Esophagus muscularis mucosa (tissue), 4 donors: ENCODE data around the gene ZBTB5. TPM values are rescaled to one million over a fixed set of nuclear protein-coding genes. Genes with fewer than 3 reads are reported as not detected.

Experiments
- DNase-seq: peaks from one replicate; pipeline ENCODE4 v3.0.0-alpha.2; 2017; ENCODE audit errors: extremely low spot score
- H3K27ac ChIP-seq, 4 donors: fragments of 200-600 bp; sonication (generic); replicated peaks in 1 of 4; 1 replicate in 3 of 4; 2 replicates in 1 of 4; pipeline ENCODE4 v1.5.1; 2016 to 2019; ENCODE audit warnings: mild to moderate bottlenecking in 1 of 4
- H3K27me3 ChIP-seq, 4 donors: fragments of 200-600 bp; sonication (generic); one replicate each; pipeline versions ENCODE4 v1.5.1 to v1.6.0; 2016 to 2019
- H3K36me3 ChIP-seq, 4 donors: fragments of 200-600 bp; sonication (generic); one replicate each; pipeline ENCODE4 v1.5.1; 2016 to 2019
- H3K4me1 ChIP-seq, 4 donors: fragments of 200-600 bp; sonication (generic); one replicate each; pipeline ENCODE4 v1.5.1; 2016 to 2019
- H3K4me3 ChIP-seq, 4 donors: fragments of 200-600 bp; sonication (generic); 1 replicate in 2 of 4; 2 replicates in 2 of 4; pipeline ENCODE4 v1.5.1; 2016 to 2019; ENCODE audit warnings: mild to moderate bottlenecking in 4 of 4, moderate library complexity in 1 of 4
- H3K9me3 ChIP-seq, 4 donors: fragments of 200-600 bp; sonication (generic); 1 replicate in 3 of 4; 2 replicates in 1 of 4; pipeline ENCODE4 v1.5.1; 2016 to 2019
- CTCF ChIP-seq, 3 experiments: fragments of 200-600 bp in 2 of 3; fragments of 450-650 bp in 1 of 3; sonication (generic) in 2 of 3; IDR thresholded peaks; one replicate each; pipeline ENCODE4 v1.5.1; 2017 to 2019; ENCODE audit warnings: antibody characterized with exemption in 3 of 3, mild to moderate bottlenecking in 2 of 3, moderate library complexity in 1 of 3
- EP300 ChIP-seq: sonication (generic); formaldehyde crosslinking; IDR thresholded peaks from one replicate; pipeline ENCODE4 v1.6.1; 2017; ENCODE audit warnings: antibody characterized with exemption
- POLR2A ChIP-seq: fragments of 450-650 bp; IDR thresholded peaks from one replicate; pipeline ENCODE4 v1.6.1; 2017; ENCODE audit warnings: antibody characterized with exemption, moderate library complexity, mild to moderate bottlenecking, low read depth
- POLR2AphosphoS5 ChIP-seq, 2 donors: sonication (generic); formaldehyde crosslinking; IDR thresholded peaks; one replicate each; pipeline ENCODE4 v1.6.1; 2017; ENCODE audit warnings: antibody characterized with exemption in 2 of 2
- WGBS: methylation state at CpG from one replicate; pipeline ENCODE4 v1.1.5; 2018; 5-methylcytosine and 5-hydroxymethylcytosine counted together
- intact Hi-C: fragments of 100-400 bp; cut with DNase I; formaldehyde crosslinking; loops from one replicate; pipeline ENCODE4 v1.15.1; 2023
- total RNA-seq, 4 donors: library from RNA; depleted of rRNA; stranded (reverse); fragments of >200 nt; gene quantifications; one replicate each; pipeline versions ENCODE4 v1.1.0 to v1.2.1, GENCODE V29; 2016

Gene ZBTB5
- total RNA-seq, 4 donors from 2014 or later = 9.6 to 20.4 (median 12.6) TPM

- DNase-seq = no peak
- Histone ChIP-seq H3K27me3 (no peaks in the 10 kb centered on the region), H3K27ac (peak overlapping the region in 1 of 4 donors; percentile 0), H3K4me3 (peak overlapping the region in 2 of 4 donors; percentile 3 to 5), H3K4me1 (peaks cover 27 to 36% (median 34%) of the 10 kb centered on the region in 4 donors), H3K9me3 (no peaks in the 10 kb centered on the region), H3K36me3 (peaks cover 28 to 45% (median 39%) of the 10 kb centered on the region in 4 donors)
- intact Hi-C loops = loop anchor here (5.0 kb wide), 1 partner anchor 38 kb away; no protein-coding TSS in a partner anchor
- no peak for TF ChIP-seq CTCF (IDR thresholded peaks at IDR 0.05)
- no peak for TF ChIP-seq POLR2AphosphoS5 (IDR thresholded peaks at IDR 0.05)
- TF ChIP-seq EP300 = no peak
- no peak for TF ChIP-seq POLR2A
- 73% methylated on average over 4 of the region's 18 CpGs for WGBS
These were observed 40.5 kb downstream of the ZBTB5 start for GRCh38 chr9:37424686-37425297.

GRCh38 chr9:37424204-37424685 lies 41.0 kb downstream of the ZBTB5 start:
- H3K4me3 ChIP-seq = peak overlapping the region in 3 of 4 donors; percentile 3 to 95 (median 94)
- DNase-seq = no peak

GRCh38 chr9:37423508-37423907 lies 41.7 kb downstream of the ZBTB5 start:
- Histone ChIP-seq H3K4me3 (peak overlapping the region; percentile 70 to 95 (median 86)), H3K36me3 (peaks cover 15 to 33% (median 26%) of the 10 kb centered on the region in 4 donors), H3K27me3 (no peaks in the 10 kb centered on the region), H3K4me1 (peaks cover 27 to 36% (median 34%) of the 10 kb centered on the region in 4 donors), H3K9me3 (no peaks in the 10 kb centered on the region), H3K27ac (peak overlapping the region in 2 of 4 donors; percentile 84 to 86)
- TF ChIP-seq POLR2AphosphoS5 (IDR thresholded peaks at IDR 0.05) (no peak), CTCF (IDR thresholded peaks at IDR 0.05) (no peak)
- DNase-seq = no peak
- WGBS = 100% methylated on average over 1 of the region's 2 CpGs
- intact Hi-C loops = no loop called here

More at GRCh38 chr9:37424204-37424685, 41.0 kb downstream of the ZBTB5 start:
- no peaks in the 10 kb centered on the region for H3K27me3 ChIP-seq
- 83% methylated on average over 1 of the region's 8 CpGs for WGBS
- H3K4me1 ChIP-seq = peaks cover 27 to 36% (median 34%) of the 10 kb centered on the region in 4 donors
- TF ChIP-seq CTCF (IDR thresholded peaks at IDR 0.05) (no peak), EP300 (no peak), POLR2AphosphoS5 (IDR thresholded peaks at IDR 0.05) (no peak), POLR2A (no peak)
- no peaks in the 10 kb centered on the region for H3K9me3 ChIP-seq
- peaks cover 22 to 40% (median 33%) of the 10 kb centered on the region in 4 donors for H3K36me3 ChIP-seq
- peak overlapping the region in 2 of 4 donors; percentile 0 to 86 for H3K27ac ChIP-seq
- intact Hi-C loops = no loop called here

GRCh38 chr9:37422289-37423104 lies 42.8 kb downstream of the ZBTB5 start, which contains the start of gene GRHPR:
Gene GRHPR, plus strand, starts transcription at chr9:37422696. Its CDS starts 55 bp downstream, at chr9:37422751.
- Histone ChIP-seq H3K4me3 (peak within 1 kb of the TSS; percentile 70 to 95 (median 86)), H3K4me1 (peaks cover 27 to 36% (median 34%) of the 10 kb centered on the region in 4 donors), H3K36me3 (peaks cover 7 to 22% (median 16%) of the 10 kb centered on the region in 4 donors), H3K27ac (peak within 1 kb of the TSS; percentile 83 to 92 (median 85)), H3K27me3 (no peaks in the 10 kb centered on the region), H3K9me3 (no peaks in the 10 kb centered on the region)
- WGBS = 0% methylated on average over 32 of the region's 56 CpGs
- TF ChIP-seq POLR2A (peak; percentile 53), EP300 (no peak), POLR2AphosphoS5 (IDR thresholded peaks at IDR 0.05) (peak; percentile 82 to 92)
- peak; percentile 97 for DNase-seq
- intact Hi-C loops = no loop called here

GRCh38 chr9:37421914-37422288 lies 43.3 kb downstream of the ZBTB5 start:
- Histone ChIP-seq H3K27me3 (no peaks in the 10 kb centered on the region), H3K4me1 (peaks cover 27 to 36% (median 34%) of the 10 kb centered on the region in 4 donors), H3K9me3 (no peaks in the 10 kb centered on the region), H3K27ac (peak overlapping the region; percentile 83 to 92 (median 85)), H3K4me3 (peak overlapping the region; percentile 70 to 95 (median 86)), H3K36me3 (peaks cover 1 to 17% (median 10%) of the 10 kb centered on the region in 4 donors)
- WGBS = 52% methylated on average over 8 of the region's 8 CpGs
- DNase-seq = no peak
- no peak for TF ChIP-seq EP300
- TF ChIP-seq CTCF (IDR thresholded peaks at IDR 0.05) = no peak
- intact Hi-C loops = no loop called here
